ENCODE data around the gene LSM14A.
"Not testable (repeated sequence)": the region's sequence is repeated elsewhere in the genome, so short reads cannot be mapped to it uniquely, and the experiment has no call there.

The LSM14A gene

GRCh38 chr19:34189917-34190425 is 17.7 kb downstream of the LSM14A start:
- DNase-seq (ENCODE audit: low read depth in 2 of 2), result no peak

GRCh38 chr19:34191355-34191962 is 19.2 kb downstream of the LSM14A start:
- DNase-seq (ENCODE audit: low read depth in 2 of 2), result no peak

GRCh38 chr19:34193439-34193838 is 21.1 kb downstream of the LSM14A start:
- no peak for DNase-seq (ENCODE audit: low read depth in 2 of 2)

GRCh38 chr19:34193876-34194275 is 21.6 kb downstream of the LSM14A start:
- DNase-seq (ENCODE audit: low read depth in 2 of 2), result no peak

- no peak for DNase-seq (ENCODE audit: low read depth in 2 of 2)
Observed at GRCh38 chr19:34201133-34201532, 28.8 kb downstream of the LSM14A start.

GRCh38 chr19:34205324-34205723 is 33.0 kb downstream of the LSM14A start:
- DNase-seq (ENCODE audit: low read depth in 2 of 2), result not testable (repeated sequence)

- no peak for DNase-seq (ENCODE audit: low read depth in 2 of 2)
Observed at GRCh38 chr19:34208291-34208884, 36.1 kb downstream of the LSM14A start.

- DNase-seq (ENCODE audit: low read depth in 2 of 2), result no peak
Observed at GRCh38 chr19:34209726-34210125, 37.4 kb downstream of the LSM14A start.

GRCh38 chr19:34213283-34213682 is 41.0 kb downstream of the LSM14A start:
- no peak for DNase-seq (ENCODE audit: low read depth in 2 of 2)

- no peak for DNase-seq (ENCODE audit: low read depth in 2 of 2)
Observed at GRCh38 chr19:34214040-34214439, 41.7 kb downstream of the LSM14A start.

GRCh38 chr19:34215006-34215665 is 42.8 kb downstream of the LSM14A start:
- DNase-seq (ENCODE audit: low read depth in 2 of 2), result no peak

GRCh38 chr19:34215666-34216038 is 43.3 kb downstream of the LSM14A start:
- no peak for DNase-seq (ENCODE audit: low read depth in 2 of 2)

GRCh38 chr19:34216745-34217219 is 44.5 kb downstream of the LSM14A start:
- DNase-seq (ENCODE audit: low read depth in 2 of 2), result not testable (repeated sequence)

GRCh38 chr19:34217952-34218817 is 45.9 kb downstream of the LSM14A start:
- DNase-seq (ENCODE audit: low read depth in 2 of 2), result peak; percentile 99

- no peak for DNase-seq (ENCODE audit: low read depth in 2 of 2)
Observed at GRCh38 chr19:34218818-34219164, 46.5 kb downstream of the LSM14A start.

- no peak for DNase-seq (ENCODE audit: low read depth in 2 of 2)
Observed at GRCh38 chr19:34220472-34221063, 48.3 kb downstream of the LSM14A start.

- no peak for DNase-seq (ENCODE audit: low read depth in 2 of 2)
Observed at GRCh38 chr19:34222386-34222785, 50.1 kb downstream of the LSM14A start.

GRCh38 chr19:34224996-34225658 is 52.8 kb downstream of the LSM14A start:
- no peak for DNase-seq (ENCODE audit: low read depth in 2 of 2)

- DNase-seq (ENCODE audit: low read depth in 2 of 2), result no peak
Observed at GRCh38 chr19:34225659-34226015, 53.3 kb downstream of the LSM14A start.

GRCh38 chr19:34226036-34226435 is 53.7 kb downstream of the LSM14A start:
- DNase-seq (ENCODE audit: low read depth in 2 of 2), result no peak

- DNase-seq (ENCODE audit: low read depth in 2 of 2), result no peak
Observed at GRCh38 chr19:34228347-34228746, 56.0 kb downstream of the LSM14A start.

Data from fibroblast of skin of left quadriceps (primary cell).